ENCODE results near the gene GPC3. TPM values are rescaled to one million over a fixed set of nuclear protein-coding genes. Genes with fewer than 3 reads are reported as not detected.

GPC3 gene
- total and polyA plus RNA-seq, 8 donors, result 0.46 to 137 (median 4.4) TPM

DNA sequence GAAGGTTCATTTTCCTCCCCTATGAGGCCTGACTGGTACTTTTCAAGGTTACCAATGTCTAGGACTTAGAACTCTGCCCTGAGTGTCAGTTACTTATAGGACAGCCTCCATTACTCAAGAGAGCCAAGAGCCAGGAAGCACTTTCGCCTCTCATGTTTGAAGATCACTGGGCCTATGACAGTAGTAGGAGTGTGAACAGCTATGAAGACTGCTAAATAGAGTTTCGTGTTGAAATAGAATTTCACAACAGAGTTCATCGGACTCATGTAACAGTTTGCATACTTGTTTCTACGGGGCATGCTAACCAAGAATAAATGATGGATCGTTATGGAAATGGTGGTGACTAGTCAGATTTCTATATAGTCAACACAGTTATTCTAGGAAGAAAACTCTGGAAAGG lies 472.3 kb downstream of the GPC3 start:
- no peaks in the 10 kb centered on the region for H3K4me1 ChIP-seq
- WGBS, 5 donors, result 86 to 93% (median 90%) methylated on average over 5 of the region's 5 CpGs
- no peak overlapping the region for H3K4me3 ChIP-seq
- no peak overlapping the region for H3K27ac ChIP-seq
- no peaks in the 10 kb centered on the region for H3K36me3 ChIP-seq
- TF ChIP-seq, protein P1, sequence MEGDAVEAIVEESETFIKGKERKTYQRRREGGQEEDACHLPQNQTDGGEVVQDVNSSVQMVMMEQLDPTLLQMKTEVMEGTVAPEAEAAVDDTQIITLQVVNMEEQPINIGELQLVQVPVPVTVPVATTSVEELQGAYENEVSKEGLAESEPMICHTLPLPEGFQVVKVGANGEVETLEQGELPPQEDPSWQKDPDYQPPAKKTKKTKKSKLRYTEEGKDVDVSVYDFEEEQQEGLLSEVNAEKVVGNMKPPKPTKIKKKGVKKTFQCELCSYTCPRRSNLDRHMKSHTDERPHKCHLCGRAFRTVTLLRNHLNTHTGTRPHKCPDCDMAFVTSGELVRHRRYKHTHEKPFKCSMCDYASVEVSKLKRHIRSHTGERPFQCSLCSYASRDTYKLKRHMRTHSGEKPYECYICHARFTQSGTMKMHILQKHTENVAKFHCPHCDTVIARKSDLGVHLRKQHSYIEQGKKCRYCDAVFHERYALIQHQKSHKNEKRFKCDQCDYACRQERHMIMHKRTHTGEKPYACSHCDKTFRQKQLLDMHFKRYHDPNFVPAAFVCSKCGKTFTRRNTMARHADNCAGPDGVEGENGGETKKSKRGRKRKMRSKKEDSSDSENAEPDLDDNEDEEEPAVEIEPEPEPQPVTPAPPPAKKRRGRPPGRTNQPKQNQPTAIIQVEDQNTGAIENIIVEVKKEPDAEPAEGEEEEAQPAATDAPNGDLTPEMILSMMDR (IDR thresholded peaks at IDR 0.05), result no peak
- TF ChIP-seq POLR2AphosphoS5 (IDR thresholded peaks at IDR 0.05), result peak in 1 of 3 donors; percentile 31
- no peak for DNase-seq
- H3K9me3 ChIP-seq, result peaks cover 0 to 2% (median 0%) of the 10 kb centered on the region in 4 donors
- intact Hi-C loops (cut with DNase I; ENCODE audit: low total_unique reads), result no loop called here
- no peaks in the 10 kb centered on the region for H3K27me3 ChIP-seq

DNA sequence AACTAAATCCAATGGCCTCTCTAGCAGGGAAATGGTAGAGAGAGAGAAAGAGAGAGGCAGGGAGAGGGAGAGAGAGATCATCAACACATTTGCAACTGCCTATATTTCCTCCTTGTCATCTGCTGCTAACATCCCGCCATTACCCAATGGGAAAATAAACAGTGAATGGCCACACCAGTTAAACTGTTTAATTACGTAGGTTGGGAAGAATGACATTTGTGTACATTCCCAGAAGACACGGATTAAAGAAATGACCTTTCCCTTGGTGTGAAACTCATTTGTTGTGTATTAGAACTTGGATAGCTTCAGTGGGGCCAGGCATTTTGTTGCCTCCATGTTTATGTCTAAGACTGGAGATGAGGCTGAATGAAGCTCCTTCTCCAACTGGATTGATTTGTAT lies 474.4 kb downstream of the GPC3 start:
- Histone ChIP-seq H3K4me3 (no peak overlapping the region), H3K36me3 (no peaks in the 10 kb centered on the region), H3K4me1 (no peaks in the 10 kb centered on the region), H3K27ac (no peak overlapping the region), H3K9me3 (no peaks in the 10 kb centered on the region), H3K27me3 (no peaks in the 10 kb centered on the region)
- DNase-seq, result peak in 1 of 2 donors; percentile 36
- TF ChIP-seq POLR2A (IDR thresholded peaks at IDR 0.05) (no peak), POLR2AphosphoS5 (IDR thresholded peaks at IDR 0.05) (no peak), EP300 (IDR thresholded peaks at IDR 0.05) (no peak)
- TF ChIP-seq, protein P1 (IDR thresholded peaks at IDR 0.05), result no peak
- WGBS, 5 donors, result 31 to 48% (median 44%) methylated on average over 3 of the region's 3 CpGs
- intact Hi-C loops (cut with DNase I; ENCODE audit: low total_unique reads), result no loop called here

DNA sequence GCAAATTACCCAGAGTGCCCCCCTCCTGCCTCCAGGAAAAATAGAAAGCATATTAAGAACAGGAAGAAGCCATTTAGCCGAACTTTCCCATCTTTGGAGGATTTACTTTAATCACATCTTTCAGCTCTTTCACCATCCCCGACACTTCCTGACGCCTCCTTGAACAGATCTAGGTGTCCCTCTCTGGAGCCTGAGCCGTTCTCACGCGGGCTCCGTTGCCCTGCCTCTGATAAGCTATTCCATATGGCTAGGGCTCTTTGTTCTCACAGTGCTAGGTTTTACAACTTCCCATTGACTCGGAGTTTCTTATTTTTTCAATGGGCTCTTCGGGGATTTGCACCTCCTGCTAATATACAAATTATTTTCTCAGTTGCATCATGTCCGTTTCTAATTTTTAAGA lies 488.0 kb downstream of the GPC3 start:
- peaks cover 0 to 12% (median 0%) of the 10 kb centered on the region in 4 donors for H3K4me1 ChIP-seq
- TF ChIP-seq POLR2A (IDR thresholded peaks at IDR 0.05) (no peak), POLR2AphosphoS5 (IDR thresholded peaks at IDR 0.05) (no peak), EP300 (IDR thresholded peaks at IDR 0.05) (no peak)
- TF ChIP-seq, protein P1 (IDR thresholded peaks at IDR 0.05), result no peak
- intact Hi-C loops (cut with DNase I; ENCODE audit: low total_unique reads), result no loop called here
- H3K27me3 ChIP-seq, result peaks cover 0 to 6% (median 0%) of the 10 kb centered on the region in 3 donors
- no peaks in the 10 kb centered on the region for H3K9me3 ChIP-seq
- WGBS, 5 donors, result 57 to 66% (median 63%) methylated on average over 10 of the region's 10 CpGs
- no peaks in the 10 kb centered on the region for H3K36me3 ChIP-seq
- no peak for DNase-seq
- no peak overlapping the region for H3K4me3 ChIP-seq
- H3K27ac ChIP-seq, result peak overlapping the region in 1 of 5 donors; percentile 17

DNA sequence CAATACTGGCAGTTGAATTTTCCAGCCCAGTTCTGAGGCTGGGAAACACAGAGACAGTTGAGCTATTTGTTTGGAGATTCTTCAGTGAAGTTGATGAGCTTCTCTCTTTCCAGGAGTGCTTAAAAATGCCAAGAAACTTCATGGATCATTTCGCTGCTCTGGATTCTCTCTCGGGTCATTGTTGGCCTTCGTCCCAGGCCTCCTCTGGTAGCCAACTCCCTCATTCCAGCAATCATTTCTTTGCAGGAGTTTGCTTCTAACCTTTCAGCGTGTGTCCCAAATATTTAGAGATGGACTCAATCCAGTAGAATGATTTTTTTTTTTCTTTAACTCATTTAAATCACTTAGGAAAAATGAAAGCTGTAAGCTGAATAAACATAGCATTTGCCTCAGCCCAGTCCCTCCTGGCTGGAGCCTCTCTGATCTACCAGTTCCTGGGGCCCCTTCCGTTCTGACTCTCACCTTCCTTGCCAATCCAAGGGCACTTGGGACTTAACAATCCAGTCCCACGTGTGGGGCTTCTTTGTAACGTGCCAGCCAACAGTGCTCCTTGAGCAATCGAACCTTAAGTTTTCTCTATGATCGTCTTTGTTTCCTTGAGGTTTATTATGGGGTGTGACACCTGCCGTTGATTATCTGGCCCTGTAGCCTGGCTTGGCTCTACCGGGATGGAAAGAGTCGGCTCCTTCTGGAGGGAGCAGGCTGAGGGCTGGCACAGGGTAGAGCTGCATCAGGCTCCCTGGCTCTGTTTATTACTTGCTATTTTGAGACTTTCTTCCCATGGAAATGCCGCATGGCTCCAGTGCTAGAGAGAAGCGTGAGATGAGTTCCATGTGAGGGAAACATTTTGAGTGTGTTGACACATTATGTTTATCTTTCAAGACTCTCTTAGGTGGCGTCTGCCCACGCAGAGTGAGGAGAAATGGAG lies 489.7 kb downstream of the GPC3 start:
- Histone ChIP-seq H3K9me3 (no peaks in the 10 kb centered on the region), H3K4me3 (no peak overlapping the region), H3K27me3 (peaks cover 0 to 6% (median 0%) of the 10 kb centered on the region in 3 donors), H3K4me1 (peaks cover 0 to 12% (median 0%) of the 10 kb centered on the region in 4 donors), H3K36me3 (no peaks in the 10 kb centered on the region), H3K27ac (peak overlapping the region in 3 of 5 donors; percentile 28 to 77 (median 68))
- peak in 1 of 3 donors; percentile 26 for TF ChIP-seq POLR2AphosphoS5 (IDR thresholded peaks at IDR 0.05)
- TF ChIP-seq, protein P1 (IDR thresholded peaks at IDR 0.05), result no peak
- intact Hi-C loops (cut with DNase I; ENCODE audit: low total_unique reads), result no loop called here
- DNase-seq, result peak; percentile 29 to 80
- 25 to 51% (median 33%) methylated on average over 15 to 16 of the region's 16 CpGs for WGBS, 5 donors

All from stomach (tissue), 9 donors.